Thyroid gland (tissue), 4 donors: ENCODE measurements around the gene FLII.
"Not testable (repeated sequence)": the region's sequence is repeated elsewhere in the genome, so short reads cannot be mapped to it uniquely, and the experiment has no call there.

Experiments
- POLR2A ChIP-seq, 2 donors: fragments of 450-650 bp; IDR thresholded peaks; one replicate each; pipeline ENCODE4 v1.6.1; 2017; ENCODE audit warnings: antibody characterized with exemption in 2 of 2, mild to moderate bottlenecking in 2 of 2, moderate library complexity in 1 of 2
- TF ChIP-seq, protein P1 (sequence below), 6 experiments: fragments of 200-600 bp in 3 of 6; fragments of 450-650 bp in 3 of 6; sonication (generic) in 3 of 6; IDR thresholded peaks; one replicate each; pipeline ENCODE4 v1.5.1; 2016 to 2019; ENCODE audit warnings: antibody characterized with exemption in 6 of 6, mild to moderate bottlenecking in 2 of 6, inconsistent platforms in 1 of 6, moderate library complexity in 1 of 6

DNA sequence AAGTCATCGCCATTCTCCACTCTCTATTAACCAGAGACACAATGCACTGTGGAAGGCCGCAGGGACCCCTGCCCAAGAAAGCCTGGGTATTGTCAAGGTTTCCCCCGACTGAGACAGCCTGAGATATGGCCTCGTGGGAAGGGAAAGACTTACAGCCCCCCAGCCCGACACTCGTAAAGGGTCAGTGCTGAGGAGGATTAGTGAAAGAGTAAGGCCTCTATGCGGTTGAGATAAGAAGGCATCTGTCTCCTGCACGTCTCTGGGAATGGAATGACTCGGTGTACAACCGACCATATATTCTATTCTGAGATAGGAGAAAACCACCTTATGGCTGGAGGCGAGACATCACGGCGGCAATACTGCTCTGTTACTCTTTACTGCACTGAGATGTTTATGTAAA, 44.7 kb upstream of the FLII start:
- TF ChIP-seq, protein P1, sequence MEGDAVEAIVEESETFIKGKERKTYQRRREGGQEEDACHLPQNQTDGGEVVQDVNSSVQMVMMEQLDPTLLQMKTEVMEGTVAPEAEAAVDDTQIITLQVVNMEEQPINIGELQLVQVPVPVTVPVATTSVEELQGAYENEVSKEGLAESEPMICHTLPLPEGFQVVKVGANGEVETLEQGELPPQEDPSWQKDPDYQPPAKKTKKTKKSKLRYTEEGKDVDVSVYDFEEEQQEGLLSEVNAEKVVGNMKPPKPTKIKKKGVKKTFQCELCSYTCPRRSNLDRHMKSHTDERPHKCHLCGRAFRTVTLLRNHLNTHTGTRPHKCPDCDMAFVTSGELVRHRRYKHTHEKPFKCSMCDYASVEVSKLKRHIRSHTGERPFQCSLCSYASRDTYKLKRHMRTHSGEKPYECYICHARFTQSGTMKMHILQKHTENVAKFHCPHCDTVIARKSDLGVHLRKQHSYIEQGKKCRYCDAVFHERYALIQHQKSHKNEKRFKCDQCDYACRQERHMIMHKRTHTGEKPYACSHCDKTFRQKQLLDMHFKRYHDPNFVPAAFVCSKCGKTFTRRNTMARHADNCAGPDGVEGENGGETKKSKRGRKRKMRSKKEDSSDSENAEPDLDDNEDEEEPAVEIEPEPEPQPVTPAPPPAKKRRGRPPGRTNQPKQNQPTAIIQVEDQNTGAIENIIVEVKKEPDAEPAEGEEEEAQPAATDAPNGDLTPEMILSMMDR (IDR thresholded peaks at IDR 0.05) = not testable (repeated sequence)
- not testable (repeated sequence) for TF ChIP-seq POLR2A (IDR thresholded peaks at IDR 0.05)
